Amygdala (tissue), 56 donors: Measurements from ENCODE around the gene TMEM119.

Source experiments
- DNase-seq, 56 donors: peaks; one replicate each; lab custom pipeline; 2025; lab: John Stamatoyannopoulos, UW

TMEM119 gene

DNA sequence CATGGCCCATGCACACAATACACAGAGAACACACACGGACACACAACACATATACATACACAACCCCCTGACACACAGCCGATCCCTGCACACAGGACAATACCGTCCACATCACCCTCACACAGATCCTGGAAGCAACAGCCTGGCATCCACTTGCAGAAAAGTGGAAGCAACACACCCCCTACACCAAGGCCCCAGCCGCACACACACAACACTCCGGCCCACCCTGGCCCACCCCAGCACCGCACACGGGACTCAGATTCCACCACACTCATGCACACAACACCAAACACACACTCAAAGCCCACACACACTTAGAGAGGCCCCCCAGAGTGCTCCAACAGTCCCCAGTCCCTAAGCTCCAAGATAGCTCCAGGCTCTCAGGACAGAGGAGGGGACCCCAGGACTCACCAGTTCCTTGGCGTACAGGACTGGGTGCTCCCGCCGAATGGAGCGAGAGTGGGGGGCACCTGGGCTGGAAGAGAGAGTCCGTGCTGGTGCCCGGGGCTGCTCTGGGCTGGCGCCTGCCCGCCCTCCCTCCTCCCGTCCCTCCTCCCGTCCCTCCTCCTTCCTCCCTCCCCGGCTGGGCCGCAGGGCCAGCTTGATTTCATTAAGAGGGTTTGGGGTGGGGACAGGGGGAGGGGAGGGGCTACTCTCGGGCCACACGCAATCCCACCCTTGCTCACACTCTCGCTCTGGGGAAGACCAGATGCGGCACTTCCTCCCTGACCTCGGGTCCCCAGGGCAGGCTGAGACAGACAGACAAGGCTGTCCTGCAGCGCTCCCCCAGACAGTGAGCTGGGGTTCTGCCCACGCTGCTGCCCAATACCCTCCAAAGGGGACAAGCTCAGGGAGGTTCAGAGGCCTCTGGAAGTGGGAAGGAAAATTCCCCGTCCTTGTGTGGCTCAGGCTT is at the start of gene TMEM119:
TMEM119 (minus strand) TSS at position 526 of the 913 bp plus-strand sequence. CDS start 5,701 bp downstream, outside the sequence.
- DNase-seq = peak in 12 of 56 donors; percentile 9 to 38 (median 16)

DNA sequence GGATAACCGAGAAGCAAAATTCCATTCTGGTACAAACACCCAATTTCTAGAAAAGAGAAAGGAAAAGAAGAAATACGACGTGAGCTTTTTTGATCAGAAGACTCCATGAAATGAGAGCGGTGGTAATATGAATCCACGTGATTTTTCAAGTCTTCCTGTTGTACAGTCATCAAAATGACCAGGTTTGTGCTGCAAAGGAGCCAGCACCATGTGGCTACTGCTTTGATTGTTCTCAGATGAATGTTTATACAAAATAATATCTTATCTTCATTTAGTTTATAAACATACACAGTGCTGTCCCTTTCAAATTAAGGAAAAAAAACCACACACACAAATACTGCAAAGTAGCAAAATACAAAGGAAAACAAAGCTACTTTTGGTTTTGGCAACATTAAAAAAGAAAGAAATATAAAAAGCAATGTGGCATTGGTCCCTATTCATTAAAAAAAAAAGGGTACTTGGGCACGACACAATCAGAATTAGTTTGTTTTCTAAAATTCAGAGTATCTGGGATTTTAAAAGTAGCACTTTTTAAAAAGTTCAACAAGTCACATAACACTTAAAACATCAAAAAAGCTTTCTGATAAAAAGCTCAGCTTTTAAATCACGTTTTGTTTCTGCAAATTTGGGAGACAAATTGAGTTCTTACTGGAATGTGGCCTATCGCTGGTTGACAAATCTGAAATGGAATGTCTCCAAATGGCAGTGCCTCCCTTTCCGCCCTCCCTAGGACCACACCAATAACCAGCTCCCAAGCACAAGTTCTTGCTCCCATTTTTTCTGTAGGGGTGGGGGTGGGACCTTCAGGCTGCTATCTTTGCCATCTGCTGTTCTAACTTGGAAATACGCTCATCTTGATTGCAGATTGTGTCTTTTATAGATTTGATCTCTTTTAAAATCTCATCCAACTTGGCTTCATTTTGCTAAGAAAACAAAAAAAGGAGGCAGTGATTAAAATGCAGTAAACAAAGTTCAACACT is 49.0 kb upstream of the TMEM119 start:
- peak in 1 of 56 donors; percentile 11 for DNase-seq

- no peak for DNase-seq
Measured at GRCh38 chr12:108645686-108646599, 48.1 kb upstream of the TMEM119 start.

DNA sequence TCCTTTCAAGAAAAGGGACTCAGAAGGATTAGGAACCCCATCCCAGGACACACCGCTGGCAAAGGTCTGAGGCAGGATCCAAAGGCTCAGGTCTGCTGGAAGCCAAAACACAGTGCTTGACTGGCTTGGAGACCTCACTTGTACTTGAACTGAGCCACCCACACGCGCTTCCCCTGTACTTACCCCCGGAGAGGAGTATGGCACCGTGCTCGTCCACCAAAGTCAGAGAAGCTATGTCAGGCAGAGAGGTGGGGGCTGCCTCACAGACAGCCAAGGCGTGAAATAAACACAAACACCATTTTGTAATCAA is 46.9 kb upstream of the TMEM119 start:
- DNase-seq = no peak

DNA sequence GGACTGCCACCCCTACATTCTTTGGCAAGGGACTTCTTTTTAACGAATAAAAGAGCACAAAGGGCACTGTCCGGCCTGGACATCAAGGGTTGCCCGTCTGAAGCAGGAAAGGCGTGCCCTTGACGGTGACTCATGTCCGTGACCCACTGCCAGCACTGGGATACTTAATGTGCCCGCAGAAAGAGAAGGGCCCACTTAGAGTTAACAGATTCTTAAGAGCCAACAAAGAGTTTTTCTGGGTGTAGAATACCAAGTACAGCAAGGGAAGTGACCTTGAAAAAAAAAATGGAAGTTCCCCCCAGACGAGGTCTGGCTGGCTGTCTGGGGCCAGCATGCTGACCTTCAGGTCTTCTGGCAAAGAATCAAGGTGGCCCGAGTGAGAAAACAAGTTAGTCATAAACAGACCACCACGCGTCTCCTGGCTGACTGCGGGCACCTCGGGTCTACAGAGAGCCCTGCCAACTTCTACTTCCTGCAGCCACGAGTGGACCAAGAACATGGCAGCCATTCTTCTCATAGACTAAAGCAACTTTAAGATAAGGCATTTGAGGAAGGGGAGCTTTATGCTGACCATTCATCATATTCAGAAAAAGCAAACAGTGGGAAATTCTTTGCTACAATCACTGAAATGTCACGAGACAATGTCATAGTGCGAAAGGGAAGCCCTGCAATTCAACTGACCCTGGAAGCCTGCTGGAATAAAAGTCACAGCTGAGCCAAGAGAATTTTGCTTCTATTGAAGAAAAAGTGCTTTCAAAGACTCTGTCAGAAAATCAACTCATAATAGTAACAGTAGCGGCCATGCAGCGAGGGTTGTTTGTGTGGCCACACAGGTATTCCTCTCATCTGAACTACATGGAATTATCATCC is 46.3 kb upstream of the TMEM119 start:
- peak in 29 of 56 donors; percentile 18 to 74 (median 39) for DNase-seq

- DNase-seq = no peak
Measured at GRCh38 chr12:108642899-108643654, 45.2 kb upstream of the TMEM119 start.

- no peak for DNase-seq
Measured at GRCh38 chr12:108642269-108642870, 44.5 kb upstream of the TMEM119 start.

- peak in 2 of 56 donors; percentile 25 to 39 for DNase-seq
Measured at GRCh38 chr12:108641446-108642268, 43.8 kb upstream of the TMEM119 start.

- DNase-seq = peak in 1 of 56 donors; percentile 54
Measured at GRCh38 chr12:108640802-108641445, 43.0 kb upstream of the TMEM119 start.

DNA sequence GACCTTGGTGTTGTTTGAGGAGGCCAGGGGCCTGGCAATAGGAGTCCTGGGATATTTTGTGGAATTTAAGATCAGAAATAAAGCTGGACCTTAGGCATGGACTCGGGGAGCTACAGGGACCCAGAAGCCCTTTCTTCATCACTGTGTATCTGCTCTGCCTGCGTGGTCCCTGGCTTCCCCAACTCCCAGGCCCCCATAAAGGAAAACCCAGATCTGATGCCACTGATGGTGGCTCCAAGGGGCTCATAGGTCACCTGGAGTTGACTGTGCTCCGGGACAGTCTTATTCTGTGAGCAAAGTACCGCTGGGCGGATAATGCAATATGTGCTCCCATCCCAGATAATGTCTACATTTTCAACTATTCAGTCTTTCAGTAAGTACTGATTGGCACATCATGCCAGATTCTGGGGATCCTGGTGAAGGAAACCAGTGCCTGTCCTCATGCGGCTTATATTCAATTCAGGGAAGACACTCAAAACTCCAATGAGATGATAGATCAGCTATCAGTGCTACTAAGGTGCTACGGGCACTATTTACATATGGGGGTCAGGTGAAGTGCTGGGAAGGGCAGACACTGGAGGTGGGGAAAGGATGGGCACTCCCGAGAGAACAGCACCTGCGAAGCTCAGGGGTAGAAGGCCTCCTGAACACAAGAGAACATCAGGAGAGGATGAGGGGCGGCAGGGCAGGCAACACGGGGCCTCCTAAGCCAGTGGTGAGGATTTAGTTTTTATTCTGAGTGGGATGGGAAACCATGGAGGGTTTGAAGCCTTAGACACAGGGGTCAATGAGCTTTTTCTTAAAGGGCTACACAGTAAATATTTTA is 41.3 kb upstream of the TMEM119 start:
- DNase-seq = no peak

GRCh38 chr12:108638141-108638827 is 40.4 kb upstream of the TMEM119 start:
- DNase-seq = peak in 53 of 56 donors; percentile 30 to 87 (median 72)

DNA sequence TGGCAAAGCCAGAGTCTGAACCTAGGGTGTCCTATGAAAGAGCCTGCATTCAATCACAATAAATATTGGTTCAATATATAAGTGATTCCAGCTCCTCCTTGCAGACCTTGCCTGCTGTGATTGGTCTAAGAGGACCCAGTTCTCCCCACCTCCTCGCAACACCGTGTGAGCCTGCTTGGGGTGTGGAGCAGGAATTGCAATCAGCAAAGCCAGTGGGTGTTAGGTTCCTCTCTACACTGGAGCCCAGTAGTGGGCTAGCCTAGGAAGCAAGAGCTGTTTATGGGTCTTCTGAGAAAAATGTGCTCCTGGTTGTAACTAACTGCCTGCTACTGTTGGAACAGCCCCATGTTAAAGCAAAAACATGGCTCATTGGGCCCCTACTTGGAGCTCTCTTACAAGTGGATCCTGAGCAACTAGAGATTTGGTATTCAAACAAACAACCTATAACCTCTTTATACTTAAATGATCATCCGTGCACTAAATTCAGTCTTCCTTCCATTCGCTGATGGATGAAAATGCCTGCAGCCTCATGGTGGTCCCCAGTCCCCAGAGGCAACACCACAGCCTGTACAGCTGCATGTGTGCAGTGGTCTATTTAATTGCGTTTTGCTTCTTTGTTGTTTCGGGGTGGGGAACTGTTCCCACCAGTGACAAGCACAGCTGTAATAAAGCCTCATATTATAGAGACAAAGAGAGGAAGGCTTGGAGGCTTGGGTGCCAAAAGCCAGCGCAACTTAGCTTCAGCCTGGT is 39.5 kb upstream of the TMEM119 start:
- peak in 2 of 56 donors; percentile 26 to 29 for DNase-seq

DNA sequence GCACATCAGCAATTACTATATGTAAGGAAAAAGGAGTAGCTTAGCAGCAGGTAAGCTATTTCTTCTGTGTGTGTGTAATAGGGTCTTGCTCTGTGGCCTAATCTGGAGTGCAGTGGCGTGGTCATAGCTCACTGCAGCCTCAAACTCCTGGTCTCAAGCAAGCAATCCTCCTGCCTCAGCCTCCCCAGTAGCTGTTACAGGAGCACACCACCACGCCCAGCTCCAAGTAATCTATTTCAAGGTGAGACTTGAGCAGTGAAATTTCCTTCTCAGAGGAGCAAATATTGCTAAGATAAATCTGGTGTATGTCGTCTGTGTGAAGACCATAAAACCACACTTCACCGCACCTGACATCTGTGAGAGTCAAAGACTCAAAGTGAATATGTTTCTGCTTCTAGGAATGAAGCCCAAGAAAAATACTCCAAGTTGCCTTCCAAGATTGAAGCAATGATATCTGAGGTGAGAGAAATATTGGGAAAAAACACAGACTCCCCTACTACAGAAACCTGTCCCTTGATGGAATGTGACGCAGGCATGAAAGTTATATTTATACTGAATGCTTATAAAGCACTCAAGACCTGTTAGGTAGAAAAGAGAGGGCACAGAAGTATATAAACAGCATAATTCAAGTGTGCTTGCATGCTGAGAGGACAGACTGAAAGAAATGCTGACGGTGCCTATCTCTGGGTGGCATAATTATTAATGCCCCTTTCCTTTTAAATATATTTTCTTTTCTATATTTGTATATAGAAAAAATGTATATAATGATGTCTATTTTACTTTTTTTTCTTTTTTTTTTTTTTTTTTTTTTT is 38.3 kb upstream of the TMEM119 start:
- no peak for DNase-seq
